Smooth muscle cell (in vitro differentiated cells): ENCODE results near the gene CLEC4E. TPM values are rescaled to one million over a fixed set of nuclear protein-coding genes. Genes with fewer than 3 reads are reported as not detected.
A peak's percentile ranks its signal among the peaks of the same experiment; 100 is the strongest.

Source experiments
- DNase-seq: peaks from one replicate; lab custom pipeline; 2025; ENCODE audit not compliant: unreplicated experiment; lab: John Stamatoyannopoulos, UW
- H2AFZ ChIP-seq: fragments of 200-600 bp; sonication (generic); 2 replicates; pipeline ENCODE4 v1.6.0; 2016; ENCODE audit warnings: antibody characterized with exemption, low read depth, mild to moderate bottlenecking
- H3F3A ChIP-seq: fragments of 200-600 bp; sonication (generic); 2 replicates; pipeline ENCODE4 v1.6.0; 2017; ENCODE audit warnings: antibody characterized with exemption, low read depth
- H3K27ac ChIP-seq: fragments of 200-600 bp; sonication (generic); 2 replicates; pipeline ENCODE4 v1.5.1; 2016; ENCODE audit warnings: low read depth, mild to moderate bottlenecking
- H3K27me3 ChIP-seq: fragments of 200-600 bp; sonication (generic); 2 replicates; pipeline ENCODE4 v1.6.1; 2016; ENCODE audit warnings: low read depth, mild to moderate bottlenecking
- H3K36me3 ChIP-seq: fragments of 200-600 bp; sonication (generic); 2 replicates; pipeline ENCODE4 v1.5.1; 2016; ENCODE audit warnings: low read depth
- H3K4me1 ChIP-seq: fragments of 200-600 bp; sonication (generic); 2 replicates; pipeline ENCODE4 v1.5.1; 2016; ENCODE audit warnings: low read depth
- H3K4me2 ChIP-seq: fragments of 200-600 bp; sonication (generic); 2 replicates; pipeline ENCODE4 v1.6.0; 2016; ENCODE audit warnings: mild to moderate bottlenecking
- H3K4me3 ChIP-seq: fragments of 200-600 bp; sonication (generic); 2 replicates; pipeline ENCODE4 v1.5.1; 2016; ENCODE audit warnings: mild to moderate bottlenecking
- H3K79me2 ChIP-seq: fragments of 200-600 bp; sonication (generic); 2 replicates; pipeline ENCODE4 v1.6.0; 2016; ENCODE audit warnings: low read depth, mild to moderate bottlenecking
- H3K9ac ChIP-seq: fragments of 200-600 bp; sonication (generic); 2 replicates; pipeline ENCODE4 v1.6.0; 2016; ENCODE audit warnings: low read depth
- H3K9me3 ChIP-seq: fragments of 200-600 bp; sonication (generic); replicated peaks from 2 replicates; pipeline ENCODE4 v1.5.1; 2016; ENCODE audit warnings: low read depth
- H4K20me1 ChIP-seq: fragments of 200-600 bp; sonication (generic); 2 replicates; pipeline ENCODE4 v1.6.0; 2016; ENCODE audit warnings: low read depth
- WGBS: methylation state at CpG from one replicate; pipeline ENCODE4 v1.1.7; 2016; ENCODE audit warnings: low lambda C conversion rate; 5-methylcytosine and 5-hydroxymethylcytosine counted together
- polyA plus RNA-seq: library from polyadenylated mRNA; unstranded; fragments of >200 nt; fragmentation: Nextera tagmentation; extraction: Ambion mirVana; gene quantifications from 2 replicates; pipeline ENCODE4 v1.2.1, GENCODE V29; 2016
- total RNA-seq: library from RNA; depleted of rRNA; stranded (reverse); fragments of >200 nt; gene quantifications from 2 replicates; pipeline ENCODE4 v1.2.3, GENCODE V29; 2014
- TF ChIP-seq, protein P1 (sequence below): fragments of 200-600 bp; sonication (generic); IDR thresholded peaks from 2 replicates; pipeline ENCODE4 v1.5.1; 2017; ENCODE audit warnings: borderline replicate concordance, mild to moderate bottlenecking, antibody characterized with exemption; ENCODE audit not compliant: insufficient read depth, poor library complexity, severe bottlenecking

The CLEC4E gene
- total and polyA plus RNA-seq, 2 experiments from 2014 or later: not detected

- Histone ChIP-seq H3K27me3 (no peaks in the 10 kb centered on the region), H3K36me3 (no peaks in the 10 kb centered on the region), H3K9me3 (no peaks in the 10 kb centered on the region), H3K4me1 (no peaks in the 10 kb centered on the region), H4K20me1 (no peaks in the 10 kb centered on the region), H3K9ac (no peak overlapping the region), H3K4me2 (no peak overlapping the region), H3K4me3 (no peak overlapping the region), H3K79me2 (no peaks in the 10 kb centered on the region), H2AFZ (no peak overlapping the region), H3F3A (no peaks in the 10 kb centered on the region), H3K27ac (no peak overlapping the region)
- TF ChIP-seq, protein P1, sequence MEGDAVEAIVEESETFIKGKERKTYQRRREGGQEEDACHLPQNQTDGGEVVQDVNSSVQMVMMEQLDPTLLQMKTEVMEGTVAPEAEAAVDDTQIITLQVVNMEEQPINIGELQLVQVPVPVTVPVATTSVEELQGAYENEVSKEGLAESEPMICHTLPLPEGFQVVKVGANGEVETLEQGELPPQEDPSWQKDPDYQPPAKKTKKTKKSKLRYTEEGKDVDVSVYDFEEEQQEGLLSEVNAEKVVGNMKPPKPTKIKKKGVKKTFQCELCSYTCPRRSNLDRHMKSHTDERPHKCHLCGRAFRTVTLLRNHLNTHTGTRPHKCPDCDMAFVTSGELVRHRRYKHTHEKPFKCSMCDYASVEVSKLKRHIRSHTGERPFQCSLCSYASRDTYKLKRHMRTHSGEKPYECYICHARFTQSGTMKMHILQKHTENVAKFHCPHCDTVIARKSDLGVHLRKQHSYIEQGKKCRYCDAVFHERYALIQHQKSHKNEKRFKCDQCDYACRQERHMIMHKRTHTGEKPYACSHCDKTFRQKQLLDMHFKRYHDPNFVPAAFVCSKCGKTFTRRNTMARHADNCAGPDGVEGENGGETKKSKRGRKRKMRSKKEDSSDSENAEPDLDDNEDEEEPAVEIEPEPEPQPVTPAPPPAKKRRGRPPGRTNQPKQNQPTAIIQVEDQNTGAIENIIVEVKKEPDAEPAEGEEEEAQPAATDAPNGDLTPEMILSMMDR: no peak
- no peak for DNase-seq
- WGBS: 56% methylated on average over 11 of the region's 11 CpGs
Observed at GRCh38 chr12:8559676-8560075, 19.0 kb upstream of the CLEC4E start.

DNA sequence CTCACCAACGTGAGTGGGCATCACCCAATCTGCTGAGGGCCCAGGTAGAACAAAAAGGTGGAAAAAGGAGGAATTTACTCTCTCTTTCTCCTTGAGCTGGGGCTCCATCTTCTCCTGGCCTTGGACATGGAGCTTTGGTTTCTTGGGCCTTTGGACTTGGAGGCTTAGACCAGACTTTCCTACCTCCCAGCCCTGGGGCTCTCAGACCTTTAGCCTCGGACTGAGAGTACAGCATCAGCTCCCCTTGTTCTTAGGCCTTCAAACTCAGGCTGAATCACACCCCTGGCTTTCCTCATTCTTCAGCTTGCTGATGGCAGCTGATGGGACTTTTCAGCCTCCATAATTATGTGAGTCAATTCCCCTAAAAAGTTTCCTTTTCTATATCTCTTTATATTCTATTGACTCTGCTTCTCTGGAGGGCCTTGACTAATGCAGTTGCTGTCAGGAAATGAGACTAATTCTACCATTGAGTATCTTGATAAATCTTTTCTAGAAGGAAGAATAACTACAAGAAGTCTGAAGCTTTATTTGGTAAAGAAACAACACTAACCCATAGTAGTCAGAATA is 15.9 kb upstream of the CLEC4E start:
- H3K36me3 ChIP-seq: no peaks in the 10 kb centered on the region
- no peak overlapping the region for H3K9ac ChIP-seq
- 75% methylated on average over 2 of the region's 2 CpGs for WGBS
- no peaks in the 10 kb centered on the region for H3K27me3 ChIP-seq
- H2AFZ ChIP-seq: no peak overlapping the region
- DNase-seq: no peak
- TF ChIP-seq, protein P1: no peak
- H3K79me2 ChIP-seq: no peaks in the 10 kb centered on the region
- H3K4me1 ChIP-seq: no peaks in the 10 kb centered on the region
- H3K27ac ChIP-seq: no peak overlapping the region
- H3K4me2 ChIP-seq: no peak overlapping the region
- H3F3A ChIP-seq: no peaks in the 10 kb centered on the region
- H3K4me3 ChIP-seq: no peak overlapping the region
- no peaks in the 10 kb centered on the region for H3K9me3 ChIP-seq
- no peaks in the 10 kb centered on the region for H4K20me1 ChIP-seq

DNA sequence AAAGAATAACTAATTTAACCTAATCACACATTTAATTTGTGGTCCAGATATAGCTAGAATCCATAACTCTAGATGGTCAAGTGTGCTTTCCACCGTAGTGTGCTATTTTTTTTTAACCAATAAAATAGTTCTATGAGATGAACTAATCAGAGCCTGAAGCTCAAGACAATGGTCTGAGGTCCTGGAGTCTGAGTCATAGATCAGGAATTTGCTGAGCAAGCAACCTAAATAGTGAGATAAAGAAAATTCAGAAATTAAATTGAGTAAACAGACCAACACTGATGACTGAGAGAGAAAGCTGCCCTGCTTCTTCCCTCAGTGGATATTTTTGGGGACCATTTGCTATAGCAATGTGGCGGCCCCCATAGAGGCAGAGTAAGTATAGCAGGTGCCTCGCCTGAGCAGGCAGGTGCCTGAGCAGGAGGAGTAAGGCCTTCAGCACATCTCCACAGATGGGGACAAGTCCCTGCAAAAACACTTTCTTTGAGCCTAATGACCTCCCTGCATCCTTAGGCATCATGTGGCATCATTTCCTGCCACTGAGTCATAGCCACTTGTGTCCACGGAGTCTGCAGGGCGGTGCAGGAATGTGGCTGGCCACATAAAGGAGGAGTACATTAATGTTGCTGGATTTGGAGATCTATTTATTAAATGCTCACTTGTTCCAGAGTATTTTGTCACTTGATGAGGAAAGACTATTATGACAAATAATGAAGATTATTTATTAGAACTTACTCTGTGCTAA is 13.9 kb upstream of the CLEC4E start:
- peak overlapping the region; percentile 8 for H3K27ac ChIP-seq
- H4K20me1 ChIP-seq: no peaks in the 10 kb centered on the region
- H3K4me1 ChIP-seq: no peaks in the 10 kb centered on the region
- TF ChIP-seq, protein P1: no peak
- H3K27me3 ChIP-seq: no peaks in the 10 kb centered on the region
- 66% methylated on average over 5 of the region's 5 CpGs for WGBS
- no peak overlapping the region for H3K4me3 ChIP-seq
- no peaks in the 10 kb centered on the region for H3F3A ChIP-seq
- H3K79me2 ChIP-seq: no peaks in the 10 kb centered on the region
- no peaks in the 10 kb centered on the region for H3K36me3 ChIP-seq
- DNase-seq: no peak
- no peak overlapping the region for H3K4me2 ChIP-seq
- H3K9ac ChIP-seq: no peak overlapping the region
- no peak overlapping the region for H2AFZ ChIP-seq
- H3K9me3 ChIP-seq: no peaks in the 10 kb centered on the region

- no peak overlapping the region for H3K27ac ChIP-seq
- DNase-seq: no peak
- no peaks in the 10 kb centered on the region for H3K4me1 ChIP-seq
- no peak overlapping the region for H3K4me2 ChIP-seq
- H2AFZ ChIP-seq: no peak overlapping the region
- H3K9me3 ChIP-seq: no peaks in the 10 kb centered on the region
- no peaks in the 10 kb centered on the region for H4K20me1 ChIP-seq
- H3K79me2 ChIP-seq: no peaks in the 10 kb centered on the region
- TF ChIP-seq, protein P1: no peak
- no peaks in the 10 kb centered on the region for H3K27me3 ChIP-seq
- H3F3A ChIP-seq: no peaks in the 10 kb centered on the region
- no peak overlapping the region for H3K9ac ChIP-seq
- no peak overlapping the region for H3K4me3 ChIP-seq
- 79% methylated on average over 6 of the region's 6 CpGs for WGBS
- no peaks in the 10 kb centered on the region for H3K36me3 ChIP-seq
Observed at GRCh38 chr12:8553088-8553627, 12.5 kb upstream of the CLEC4E start.
